DND-41 (cell line): ENCODE data around the gene KCNN3.
"Not testable (repeated sequence)": the region's sequence is repeated elsewhere in the genome, so short reads cannot be mapped to it uniquely, and the experiment has no call there.

Experiments used
- ATAC-seq: fragments of 200-7000 bp; cut with Tn5 transposase; 3 replicates; pipeline ENCODE4 v1.9.1; 2021; ENCODE audit warnings: low read depth; ENCODE audit not compliant: insufficient read depth
- DNase-seq: peaks from one replicate; pipeline ENCODE4 v3.0.0-alpha.2; 2020
- H2AFZ ChIP-seq: 2 replicates; pipeline ENCODE4 v1.6.0; 2012; ENCODE audit warnings: low read depth, low read length
- H3K27ac ChIP-seq: 2 replicates; pipeline ENCODE4 v1.5.1; 2012; ENCODE audit warnings: low read length, inconsistent platforms
- H3K27me3 ChIP-seq: fragments of 200-600 bp; sonication (generic); 2 replicates; pipeline ENCODE4 v1.6.0; 2012; ENCODE audit warnings: low read length, mild to moderate bottlenecking, inconsistent platforms; ENCODE audit not compliant: insufficient read depth, poor library complexity
- H3K36me3 ChIP-seq: 2 replicates; pipeline ENCODE4 v1.5.1; 2012; ENCODE audit warnings: low read length, inconsistent platforms; ENCODE audit not compliant: insufficient read depth
- H3K4me1 ChIP-seq: 2 replicates; pipeline ENCODE4 v1.5.1; 2012; ENCODE audit warnings: mild to moderate bottlenecking, low read length; ENCODE audit not compliant: insufficient read depth
- H3K4me2 ChIP-seq: 2 replicates; pipeline ENCODE4 v1.6.0; 2012; ENCODE audit warnings: mild to moderate bottlenecking, moderate library complexity, low read length, inconsistent platforms; ENCODE audit not compliant: insufficient read depth
- H3K4me3 ChIP-seq, 2 experiments: fragments of 200-600 bp in 1 of 2; shearing (Covaris generic) in 1 of 2; 2 replicates each; pipeline ENCODE4 v1.5.1; 2012 to 2016; ENCODE audit warnings: inconsistent platforms in 2 of 2, low read length in 2 of 2, mild to moderate bottlenecking in 2 of 2, low read depth in 1 of 2, moderate library complexity in 1 of 2
- H3K79me2 ChIP-seq: 2 replicates; pipeline ENCODE4 v1.6.0; 2012; ENCODE audit warnings: low read length, inconsistent platforms; ENCODE audit not compliant: insufficient read depth
- H3K9ac ChIP-seq: 2 replicates; pipeline ENCODE4 v1.6.0; 2012; ENCODE audit warnings: low read depth, mild to moderate bottlenecking, inconsistent platforms, low read length, moderate library complexity
- H3K9me3 ChIP-seq: 2 replicates; pipeline ENCODE4 v1.5.1; 2012; ENCODE audit warnings: low read length, moderate library complexity, mild to moderate bottlenecking, inconsistent platforms; ENCODE audit not compliant: insufficient read depth, severe bottlenecking
- H4K20me1 ChIP-seq: 2 replicates; pipeline ENCODE4 v1.6.0; 2012; ENCODE audit warnings: low read length; ENCODE audit not compliant: insufficient read depth
- EZH2 ChIP-seq: IDR thresholded peaks from 3 replicates; pipeline ENCODE4 v1.6.1; 2012; ENCODE audit warnings: borderline replicate concordance, low read depth, mild to moderate bottlenecking, moderate library complexity, low read length, inconsistent platforms; ENCODE audit not compliant: severe bottlenecking
- TF ChIP-seq, protein P1 (sequence below): IDR thresholded peaks from 2 replicates; pipeline ENCODE4 v1.5.1; 2012; ENCODE audit warnings: borderline replicate concordance, low read length, moderate library complexity, mild to moderate bottlenecking; ENCODE audit not compliant: poor library complexity, severe bottlenecking; ENCODE audit errors: extremely low read depth

The KCNN3 gene

GRCh38 chr1:154911691-154912550, 41.8 kb upstream of the KCNN3 start:
- no peak overlapping the region for H3K27ac ChIP-seq
- no peak for TF ChIP-seq EZH2
- TF ChIP-seq, protein P1, sequence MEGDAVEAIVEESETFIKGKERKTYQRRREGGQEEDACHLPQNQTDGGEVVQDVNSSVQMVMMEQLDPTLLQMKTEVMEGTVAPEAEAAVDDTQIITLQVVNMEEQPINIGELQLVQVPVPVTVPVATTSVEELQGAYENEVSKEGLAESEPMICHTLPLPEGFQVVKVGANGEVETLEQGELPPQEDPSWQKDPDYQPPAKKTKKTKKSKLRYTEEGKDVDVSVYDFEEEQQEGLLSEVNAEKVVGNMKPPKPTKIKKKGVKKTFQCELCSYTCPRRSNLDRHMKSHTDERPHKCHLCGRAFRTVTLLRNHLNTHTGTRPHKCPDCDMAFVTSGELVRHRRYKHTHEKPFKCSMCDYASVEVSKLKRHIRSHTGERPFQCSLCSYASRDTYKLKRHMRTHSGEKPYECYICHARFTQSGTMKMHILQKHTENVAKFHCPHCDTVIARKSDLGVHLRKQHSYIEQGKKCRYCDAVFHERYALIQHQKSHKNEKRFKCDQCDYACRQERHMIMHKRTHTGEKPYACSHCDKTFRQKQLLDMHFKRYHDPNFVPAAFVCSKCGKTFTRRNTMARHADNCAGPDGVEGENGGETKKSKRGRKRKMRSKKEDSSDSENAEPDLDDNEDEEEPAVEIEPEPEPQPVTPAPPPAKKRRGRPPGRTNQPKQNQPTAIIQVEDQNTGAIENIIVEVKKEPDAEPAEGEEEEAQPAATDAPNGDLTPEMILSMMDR, result no peak

DNA sequence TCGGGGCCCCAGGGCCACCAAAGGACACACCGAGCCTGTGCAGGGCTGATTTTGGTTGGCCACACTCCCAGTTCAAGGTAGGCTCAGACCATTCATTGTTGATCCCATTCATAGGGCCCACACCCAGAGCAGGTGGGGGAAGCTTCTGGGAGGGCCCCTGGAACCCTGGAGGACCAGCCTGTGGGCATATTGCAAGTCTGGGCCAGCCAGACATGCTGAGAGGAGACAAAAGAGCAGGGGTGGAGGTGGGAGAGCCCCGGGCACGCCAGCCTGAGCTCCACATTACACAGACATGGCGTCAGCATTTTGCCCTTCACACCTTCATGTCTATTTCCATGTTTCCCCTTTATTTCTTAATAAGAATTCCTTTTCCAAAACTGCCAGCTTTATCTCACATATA, 40.8 kb upstream of the KCNN3 start:
- H3K4me3 ChIP-seq, result no peak overlapping the region
- no peak for ATAC-seq
- H3K27ac ChIP-seq, result no peak overlapping the region

More at GRCh38 chr1:154911691-154912550, 41.8 kb upstream of the KCNN3 start:
- no peaks in the 10 kb centered on the region for H3K9me3 ChIP-seq
- ATAC-seq (no peak), DNase-seq (no peak)
- no peak overlapping the region for H3K4me2 ChIP-seq
- H3K27me3 ChIP-seq, result no peaks in the 10 kb centered on the region
- no peak overlapping the region for H2AFZ ChIP-seq
- no peak overlapping the region for H3K4me3 ChIP-seq
- no peak overlapping the region for H3K9ac ChIP-seq
- H3K4me1 ChIP-seq, result no peaks in the 10 kb centered on the region
- H3K36me3 ChIP-seq, result no peaks in the 10 kb centered on the region
- H4K20me1 ChIP-seq, result no peaks in the 10 kb centered on the region
- H3K79me2 ChIP-seq, result no peaks in the 10 kb centered on the region

GRCh38 chr1:154908937-154909336, 38.9 kb upstream of the KCNN3 start:
- H3K4me1 ChIP-seq, result no peaks in the 10 kb centered on the region
- no peak overlapping the region for H2AFZ ChIP-seq
- no peaks in the 10 kb centered on the region for H3K79me2 ChIP-seq
- no peak for TF ChIP-seq EZH2
- TF ChIP-seq, protein P1, result no peak
- H3K4me2 ChIP-seq, result no peak overlapping the region
- no peaks in the 10 kb centered on the region for H4K20me1 ChIP-seq
- no peaks in the 10 kb centered on the region for H3K9me3 ChIP-seq
- no peaks in the 10 kb centered on the region for H3K27me3 ChIP-seq
- DNase-seq (no peak), ATAC-seq (no peak)
- no peaks in the 10 kb centered on the region for H3K36me3 ChIP-seq
- no peak overlapping the region for H3K9ac ChIP-seq
- no peak overlapping the region for H3K27ac ChIP-seq
- H3K4me3 ChIP-seq, result no peak overlapping the region

More for the DNA sequence above, 40.8 kb upstream of the KCNN3 start:
- H2AFZ ChIP-seq, result no peak overlapping the region
- H3K9me3 ChIP-seq, result no peaks in the 10 kb centered on the region
- H3K4me2 ChIP-seq, result no peak overlapping the region
- no peaks in the 10 kb centered on the region for H3K27me3 ChIP-seq
- no peaks in the 10 kb centered on the region for H3K4me1 ChIP-seq
- H4K20me1 ChIP-seq, result no peaks in the 10 kb centered on the region
- no peak overlapping the region for H3K9ac ChIP-seq
- no peaks in the 10 kb centered on the region for H3K36me3 ChIP-seq
- no peaks in the 10 kb centered on the region for H3K79me2 ChIP-seq
- no peak for DNase-seq
- TF ChIP-seq EZH2, result no peak
- TF ChIP-seq, protein P1, result no peak

DNA sequence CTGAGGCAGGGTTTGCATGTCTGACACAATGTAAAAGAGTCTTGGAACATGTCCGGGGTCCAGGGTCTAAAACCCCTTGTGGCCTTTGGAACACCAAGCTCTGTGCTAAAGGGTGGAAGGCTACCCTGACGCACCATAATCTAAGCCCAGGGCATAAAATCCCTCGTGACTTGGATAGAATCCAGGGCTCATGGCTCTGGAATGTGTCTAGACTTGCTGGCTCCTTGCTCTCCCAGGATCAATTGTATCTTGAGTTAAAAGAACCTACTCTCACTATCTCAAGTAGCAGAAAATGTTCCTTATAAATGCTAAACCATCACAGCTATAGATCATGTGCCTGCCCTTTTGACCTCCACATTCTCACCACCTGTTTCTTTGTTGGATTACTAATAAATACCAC, 38.0 kb upstream of the KCNN3 start:
- H3K27ac ChIP-seq, H3K9ac ChIP-seq, ATAC-seq, DNase-seq, H3K4me2 ChIP-seq, H3K36me3 ChIP-seq, H3K9me3 ChIP-seq, H4K20me1 ChIP-seq, H3K4me3 ChIP-seq, H2AFZ ChIP-seq, H3K4me1 ChIP-seq, H3K27me3 ChIP-seq, H3K79me2 ChIP-seq: not testable (repeated sequence)
